ENCODE results near the gene RHOC.

DNA sequence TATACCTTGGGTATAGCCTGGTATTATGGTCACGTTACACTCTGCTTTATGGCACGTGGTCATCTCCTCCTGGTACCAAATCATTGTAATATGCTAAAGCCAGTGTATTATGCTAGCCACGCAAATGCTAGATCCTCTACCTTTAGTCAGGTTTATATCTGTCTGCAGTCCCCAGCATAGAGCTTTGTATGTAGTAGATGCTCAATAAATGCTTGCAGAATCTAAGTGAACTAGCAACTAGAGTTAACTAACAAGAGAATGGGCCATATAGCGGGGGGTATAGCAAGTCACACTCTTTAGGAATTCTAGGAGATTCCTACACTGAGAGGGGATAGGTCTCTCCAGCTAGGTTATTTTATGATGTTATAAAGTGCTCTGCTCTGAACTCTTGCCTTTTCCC lies 29.4 kb downstream of the RHOC start:
- TF ChIP-seq, protein P1, sequence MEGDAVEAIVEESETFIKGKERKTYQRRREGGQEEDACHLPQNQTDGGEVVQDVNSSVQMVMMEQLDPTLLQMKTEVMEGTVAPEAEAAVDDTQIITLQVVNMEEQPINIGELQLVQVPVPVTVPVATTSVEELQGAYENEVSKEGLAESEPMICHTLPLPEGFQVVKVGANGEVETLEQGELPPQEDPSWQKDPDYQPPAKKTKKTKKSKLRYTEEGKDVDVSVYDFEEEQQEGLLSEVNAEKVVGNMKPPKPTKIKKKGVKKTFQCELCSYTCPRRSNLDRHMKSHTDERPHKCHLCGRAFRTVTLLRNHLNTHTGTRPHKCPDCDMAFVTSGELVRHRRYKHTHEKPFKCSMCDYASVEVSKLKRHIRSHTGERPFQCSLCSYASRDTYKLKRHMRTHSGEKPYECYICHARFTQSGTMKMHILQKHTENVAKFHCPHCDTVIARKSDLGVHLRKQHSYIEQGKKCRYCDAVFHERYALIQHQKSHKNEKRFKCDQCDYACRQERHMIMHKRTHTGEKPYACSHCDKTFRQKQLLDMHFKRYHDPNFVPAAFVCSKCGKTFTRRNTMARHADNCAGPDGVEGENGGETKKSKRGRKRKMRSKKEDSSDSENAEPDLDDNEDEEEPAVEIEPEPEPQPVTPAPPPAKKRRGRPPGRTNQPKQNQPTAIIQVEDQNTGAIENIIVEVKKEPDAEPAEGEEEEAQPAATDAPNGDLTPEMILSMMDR (IDR thresholded peaks at IDR 0.05) = no peak
- no peak for TF ChIP-seq FOXJ3 (CRISPR knock-in tag; IDR thresholded peaks at IDR 0.05; ENCODE audit: borderline replicate concordance)
- TF ChIP-seq NR1H2 (CRISPR knock-in tag; IDR thresholded peaks at IDR 0.05) = no peak
- no peak for TF ChIP-seq SMAD3 (CRISPR knock-in tag; IDR thresholded peaks at IDR 0.05; ENCODE audit: borderline replicate concordance)
- no peak for TF ChIP-seq NR2C2 (CRISPR knock-in tag; IDR thresholded peaks at IDR 0.05)
- no peak for TF ChIP-seq ZBTB21 (CRISPR knock-in tag; IDR thresholded peaks at IDR 0.05; ENCODE audit: borderline replicate concordance)
- TF ChIP-seq, protein P2, sequence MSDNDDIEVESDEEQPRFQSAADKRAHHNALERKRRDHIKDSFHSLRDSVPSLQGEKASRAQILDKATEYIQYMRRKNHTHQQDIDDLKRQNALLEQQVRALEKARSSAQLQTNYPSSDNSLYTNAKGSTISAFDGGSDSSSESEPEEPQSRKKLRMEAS (CRISPR knock-in tag; IDR thresholded peaks at IDR 0.05) = no peak
- no peak for TF ChIP-seq ESRRA (CRISPR knock-in tag; IDR thresholded peaks at IDR 0.05; ENCODE audit: borderline replicate concordance)
- TF ChIP-seq, protein P3, sequence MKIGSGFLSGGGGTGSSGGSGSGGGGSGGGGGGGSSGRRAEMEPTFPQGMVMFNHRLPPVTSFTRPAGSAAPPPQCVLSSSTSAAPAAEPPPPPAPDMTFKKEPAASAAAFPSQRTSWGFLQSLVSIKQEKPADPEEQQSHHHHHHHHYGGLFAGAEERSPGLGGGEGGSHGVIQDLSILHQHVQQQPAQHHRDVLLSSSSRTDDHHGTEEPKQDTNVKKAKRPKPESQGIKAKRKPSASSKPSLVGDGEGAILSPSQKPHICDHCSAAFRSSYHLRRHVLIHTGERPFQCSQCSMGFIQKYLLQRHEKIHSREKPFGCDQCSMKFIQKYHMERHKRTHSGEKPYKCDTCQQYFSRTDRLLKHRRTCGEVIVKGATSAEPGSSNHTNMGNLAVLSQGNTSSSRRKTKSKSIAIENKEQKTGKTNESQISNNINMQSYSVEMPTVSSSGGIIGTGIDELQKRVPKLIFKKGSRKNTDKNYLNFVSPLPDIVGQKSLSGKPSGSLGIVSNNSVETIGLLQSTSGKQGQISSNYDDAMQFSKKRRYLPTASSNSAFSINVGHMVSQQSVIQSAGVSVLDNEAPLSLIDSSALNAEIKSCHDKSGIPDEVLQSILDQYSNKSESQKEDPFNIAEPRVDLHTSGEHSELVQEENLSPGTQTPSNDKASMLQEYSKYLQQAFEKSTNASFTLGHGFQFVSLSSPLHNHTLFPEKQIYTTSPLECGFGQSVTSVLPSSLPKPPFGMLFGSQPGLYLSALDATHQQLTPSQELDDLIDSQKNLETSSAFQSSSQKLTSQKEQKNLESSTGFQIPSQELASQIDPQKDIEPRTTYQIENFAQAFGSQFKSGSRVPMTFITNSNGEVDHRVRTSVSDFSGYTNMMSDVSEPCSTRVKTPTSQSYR (CRISPR knock-in tag; IDR thresholded peaks at IDR 0.05) = no peak
- no peak for TF ChIP-seq FOXP1 (CRISPR knock-in tag; IDR thresholded peaks at IDR 0.05; ENCODE audit: borderline replicate concordance)
- no peak for TF ChIP-seq JUN (CRISPR knock-in tag; IDR thresholded peaks at IDR 0.05)
